GM12891 (cell line): ENCODE data around the gene RBM4.
"Not testable (repeated sequence)": the region's sequence is repeated elsewhere in the genome, so short reads cannot be mapped to it uniquely, and the experiment has no call there.

Experiments used
- DNase-seq: peaks from one replicate; pipeline ENCODE4 v3.0.0; 2011; ENCODE audit warnings: low spot score; ENCODE audit not compliant: insufficient read length
- FAIRE-seq: peaks from 2 replicates; lab custom pipeline; 2011; peaks lifted over from hg19 to GRCh38; lab: Jason Lieb, UNC
- PAX5 ChIP-seq: IDR thresholded peaks from 2 replicates; pipeline ENCODE4 v1.6.1; 2011; ENCODE audit warnings: low read length, moderate library complexity, mild to moderate bottlenecking; ENCODE audit not compliant: insufficient read depth, severe bottlenecking
- POLR2A ChIP-seq: IDR thresholded peaks from 2 replicates; pipeline ENCODE4 v1.6.1; 2011; ENCODE audit warnings: low read depth, low read length, control low read depth
- POLR2AphosphoS5 ChIP-seq: IDR thresholded peaks from 2 replicates; pipeline ENCODE4 v1.6.1; 2011; ENCODE audit warnings: low read depth, low read length, control low read depth
- POU2F2 ChIP-seq: IDR thresholded peaks from 2 replicates; pipeline ENCODE4 v1.6.1; 2011; ENCODE audit warnings: low read depth, mild to moderate bottlenecking, control low read depth, low read length, moderate library complexity
- SPI1 ChIP-seq: IDR thresholded peaks from 2 replicates; pipeline ENCODE4 v1.6.1; 2011; ENCODE audit warnings: low read depth, low read length, control low read depth
- TAF1 ChIP-seq: IDR thresholded peaks from 2 replicates; pipeline ENCODE4 v1.6.1; 2011; ENCODE audit warnings: low read depth, low read length, control low read depth

The RBM4 gene

GRCh38 chr11:66600219-66600618 lies 38.3 kb upstream of the RBM4 start:
- TF ChIP-seq POLR2A (no peak), SPI1 (no peak), PAX5 (no peak), POU2F2 (no peak), POLR2AphosphoS5 (no peak), TAF1 (no peak)
- DNase-seq (no peak), FAIRE-seq (no peak)

DNA sequence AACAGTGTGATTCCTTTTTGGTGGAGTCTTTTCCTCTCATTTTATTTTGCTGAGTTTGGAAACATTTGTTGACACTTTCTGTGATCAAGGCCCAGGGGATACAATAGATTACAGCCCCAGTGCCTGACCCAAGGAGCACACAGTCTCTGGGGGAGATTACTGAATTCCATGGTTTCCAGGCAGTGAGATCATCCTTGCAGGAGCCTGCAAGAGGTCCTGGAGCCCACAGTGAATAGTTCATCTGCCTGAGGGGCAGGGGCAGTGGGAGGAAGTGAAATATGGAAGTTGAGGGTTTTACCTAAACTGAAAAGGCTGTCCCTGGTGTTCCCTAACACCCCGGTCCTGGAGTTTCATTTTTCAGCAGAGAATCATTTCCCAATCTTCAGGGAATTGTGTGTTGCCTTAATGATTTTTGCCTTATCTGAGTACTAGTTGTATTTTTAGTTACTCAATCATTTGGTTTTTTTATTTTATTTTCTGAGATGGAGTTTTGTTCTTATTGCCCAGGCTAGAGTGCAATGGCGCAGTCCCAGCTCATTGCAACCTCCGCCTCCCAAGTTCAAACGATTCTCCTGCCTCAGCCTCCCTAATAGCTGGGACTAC lies 37.8 kb upstream of the RBM4 start:
- no peak for TF ChIP-seq PAX5
- TF ChIP-seq SPI1, result peak; percentile 48
- FAIRE-seq, result no peak
- no peak for DNase-seq

DNA sequence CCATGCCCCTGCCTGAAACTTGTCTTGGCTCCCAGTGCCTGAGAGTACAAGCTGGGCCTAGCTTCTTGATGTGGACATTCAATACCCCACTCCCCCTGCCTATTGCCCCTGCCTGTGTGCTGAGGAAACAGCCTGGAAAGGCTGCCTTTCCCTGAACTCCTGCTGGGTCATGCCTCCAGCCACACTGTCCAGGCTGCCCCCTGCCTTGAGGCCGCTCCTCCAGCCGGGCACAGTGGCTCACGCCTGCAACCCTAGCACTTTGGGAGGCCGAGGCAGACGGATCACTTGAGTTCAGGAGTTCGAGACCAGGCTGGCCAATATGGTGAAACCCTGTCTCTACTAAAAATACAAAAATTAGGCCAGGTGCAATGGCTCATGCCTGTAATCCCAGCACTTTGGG lies 35.4 kb upstream of the RBM4 start:
- DNase-seq (no peak), FAIRE-seq (no peak)
- TF ChIP-seq POLR2AphosphoS5 (no peak), POLR2A (no peak), SPI1 (no peak), TAF1 (no peak), POU2F2 (no peak), PAX5 (no peak)

GRCh38 chr11:66604155-66604554 lies 34.3 kb upstream of the RBM4 start:
- TF ChIP-seq SPI1 (no peak), POU2F2 (no peak), PAX5 (no peak), TAF1 (no peak), POLR2AphosphoS5 (no peak), POLR2A (no peak)
- no peak for FAIRE-seq
- DNase-seq, result no peak

DNA sequence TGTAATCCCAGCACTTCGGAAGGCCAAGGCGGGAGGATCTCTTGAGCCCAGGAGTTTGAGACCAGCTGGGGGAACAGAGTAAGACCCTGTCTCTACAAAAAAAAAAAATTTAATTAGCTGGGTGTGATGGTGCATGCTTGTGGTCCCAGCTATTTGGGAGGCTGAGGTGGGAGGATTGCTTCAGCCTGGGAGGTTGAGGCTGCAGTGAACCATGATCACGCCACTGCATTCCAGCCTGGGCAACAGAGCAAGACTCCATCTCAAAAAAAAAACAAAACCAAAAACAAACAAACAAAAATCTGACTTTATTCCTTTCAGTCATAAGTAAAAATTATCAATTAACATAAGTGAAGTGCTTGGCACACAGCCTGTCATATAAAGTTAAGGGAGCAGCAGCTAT lies 31.9 kb upstream of the RBM4 start:
- FAIRE-seq, DNase-seq: not testable (repeated sequence)

GRCh38 chr11:66607126-66607834 lies 31.2 kb upstream of the RBM4 start:
- FAIRE-seq (no peak), DNase-seq (no peak)
- no peak for TF ChIP-seq POU2F2
- no peak for TF ChIP-seq PAX5

- no peak for DNase-seq
- FAIRE-seq, result no peak
- TF ChIP-seq POU2F2 (no peak), POLR2A (no peak), SPI1 (no peak), POLR2AphosphoS5 (no peak), PAX5 (no peak), TAF1 (no peak)
Measured at GRCh38 chr11:66609721-66610617, 28.5 kb upstream of the RBM4 start.

GRCh38 chr11:66612458-66612857 lies 26.0 kb upstream of the RBM4 start:
- no peak for FAIRE-seq
- no peak for TF ChIP-seq POU2F2
- no peak for TF ChIP-seq POLR2AphosphoS5
- no peak for TF ChIP-seq SPI1
- TF ChIP-seq POLR2A, result no peak
- no peak for TF ChIP-seq PAX5
- TF ChIP-seq TAF1, result no peak
- no peak for DNase-seq

DNA sequence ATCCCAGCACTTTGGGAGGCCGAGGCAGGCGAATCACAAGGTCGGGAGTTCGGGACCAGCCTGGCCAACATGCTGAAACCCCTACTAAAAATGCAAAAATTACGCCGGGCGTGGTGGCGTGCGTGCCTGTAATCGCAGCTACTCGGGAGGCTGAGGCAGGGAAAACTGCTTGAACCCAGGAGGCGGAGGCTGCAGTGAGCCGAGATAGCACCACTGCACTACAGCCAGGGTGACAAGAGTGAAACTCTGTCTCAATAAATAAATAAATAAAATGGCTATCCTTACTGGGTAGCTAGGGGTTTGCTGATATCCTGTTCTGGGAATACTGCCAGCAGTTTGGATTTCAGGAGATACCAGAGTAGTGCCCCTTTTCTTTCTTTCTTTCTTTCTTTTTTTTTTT lies 24.4 kb upstream of the RBM4 start:
- no peak for TF ChIP-seq PAX5
- TF ChIP-seq TAF1, result no peak

GRCh38 chr11:66616379-66617154 lies 21.9 kb upstream of the RBM4 start, which contains the start of gene RBM14:
RBM14 (plus strand) TSS chr11:66616630; CDS start chr11:66616721, 91 bp downstream.
- peak; percentile 93 for FAIRE-seq

More for the DNA sequence above, 24.4 kb upstream of the RBM4 start:
- DNase-seq, result no peak
- FAIRE-seq, result no peak

More at GRCh38 chr11:66616379-66617154, 21.9 kb upstream of the RBM4 start, which contains the start of gene RBM14:
- TF ChIP-seq PAX5 (no peak), POU2F2 (peak; percentile 16; the same call in 1 of the 2 replicates), POLR2AphosphoS5 (peak; percentile 99), SPI1 (no peak), TAF1 (peak; percentile 98), POLR2A (peak; percentile 98)
- peak; percentile 99 for DNase-seq
